HG03575 (cell line): ENCODE data around the gene CBY1.

ENCODE experiments used
- ATAC-seq: cut with Tn5 transposase; IDR thresholded peaks from one replicate; pipeline ENCODE4 v1.9.1; 2021; ENCODE audit not compliant: unreplicated experiment, insufficient number of reproducible peaks, low FRiP score; ENCODE audit errors: extremely low read depth

The CBY1 gene

DNA sequence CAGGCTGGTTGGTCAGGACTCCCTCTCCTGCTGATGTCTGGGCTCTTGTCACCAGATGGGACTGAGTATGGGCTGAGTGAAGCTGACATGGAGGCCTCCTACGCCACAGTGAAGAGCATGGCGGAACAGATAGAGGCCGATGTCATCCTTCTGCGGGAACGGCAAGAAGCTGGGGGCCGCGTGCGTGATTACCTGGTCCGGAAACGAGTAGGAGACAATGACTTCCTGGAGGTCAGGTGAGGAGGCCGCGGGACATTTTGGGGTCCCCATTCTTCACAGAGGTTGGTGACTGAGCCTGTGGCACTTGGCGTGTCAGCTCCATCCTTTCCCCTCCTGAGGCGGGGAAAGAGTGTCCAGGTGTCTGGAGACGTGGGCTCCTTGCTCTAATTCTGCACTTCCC, 59.4 kb downstream of the CBY1 start:
- ATAC-seq: no peak

DNA sequence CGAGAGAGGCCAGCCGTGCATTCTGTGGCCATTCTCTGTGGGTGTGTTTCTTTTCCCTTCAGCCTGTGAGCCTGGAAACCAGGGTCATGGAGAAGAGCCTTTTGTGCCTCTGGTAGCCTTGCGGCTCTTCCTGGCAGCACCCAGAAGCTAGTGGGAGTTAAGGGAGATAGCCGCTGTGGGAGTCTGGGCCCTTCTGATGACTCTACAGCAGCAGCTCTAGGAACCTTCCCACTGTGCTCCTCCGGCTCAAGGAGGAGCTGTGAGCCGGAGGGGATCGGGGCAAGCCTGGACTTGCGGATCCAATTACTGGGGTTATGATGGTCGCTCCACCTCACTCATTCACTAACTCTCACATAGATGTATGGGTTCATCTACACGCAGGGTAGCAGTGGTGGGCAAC, 59.8 kb downstream of the CBY1 start:
- no peak for ATAC-seq

DNA sequence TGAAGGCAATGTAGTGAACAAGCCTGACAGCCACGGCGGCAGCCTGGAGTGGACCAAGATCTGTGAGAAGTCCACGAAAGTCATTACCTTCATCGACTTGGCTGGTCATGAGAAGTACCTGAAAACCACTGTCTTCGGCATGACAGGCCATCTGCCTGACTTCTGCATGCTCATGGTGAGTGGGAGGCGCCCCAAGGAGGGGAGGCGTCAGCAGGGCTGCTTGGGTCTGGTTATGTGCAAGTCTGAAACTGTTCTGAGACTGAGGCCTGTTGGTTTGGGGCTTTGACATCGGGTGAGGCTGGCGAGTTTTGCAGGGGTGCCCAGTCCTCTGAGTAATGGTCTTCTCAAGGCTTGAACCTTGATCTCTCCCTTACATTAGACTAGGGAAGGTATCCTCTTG, 60.4 kb downstream of the CBY1 start:
- no peak for ATAC-seq

DNA sequence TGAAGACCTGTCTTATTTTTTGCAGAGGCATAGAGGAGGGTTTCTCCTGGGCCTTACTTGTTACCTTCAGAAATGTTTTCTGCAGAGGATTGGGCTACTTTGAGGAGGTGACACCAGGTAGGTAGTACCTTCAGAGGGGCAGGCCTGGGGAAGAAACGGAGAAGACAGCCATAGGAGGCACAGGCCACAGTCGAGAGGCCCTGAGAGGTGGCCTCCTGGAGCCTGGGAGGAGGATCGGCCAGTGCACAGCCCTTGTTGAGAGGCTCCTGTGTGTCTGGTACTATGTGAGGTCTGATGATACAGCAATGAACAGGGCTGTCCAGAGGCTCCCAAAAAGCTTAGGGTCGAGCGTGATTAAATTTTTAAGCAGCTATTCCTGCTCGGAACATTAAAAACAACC, 60.8 kb downstream of the CBY1 start:
- no peak for ATAC-seq

DNA sequence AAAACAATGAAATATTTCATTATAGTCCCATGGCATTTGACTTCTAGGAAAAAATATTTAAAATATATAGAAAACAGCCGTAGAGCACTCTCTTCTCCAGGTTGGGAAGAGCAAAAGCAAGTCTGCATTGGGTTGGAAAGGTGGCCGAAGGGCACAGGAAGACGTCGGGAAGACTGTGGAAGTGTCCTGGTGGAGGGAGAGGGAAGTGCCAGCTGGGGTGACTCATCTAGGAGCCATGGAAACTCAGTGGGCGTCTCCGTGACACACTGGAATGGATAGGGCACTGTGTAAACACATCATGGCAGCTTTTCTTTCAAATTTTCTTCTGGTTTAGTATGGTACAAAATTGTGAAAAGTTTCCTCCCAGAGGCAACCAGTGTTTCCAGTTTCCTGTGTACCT, 62.0 kb downstream of the CBY1 start:
- ATAC-seq: no peak

DNA sequence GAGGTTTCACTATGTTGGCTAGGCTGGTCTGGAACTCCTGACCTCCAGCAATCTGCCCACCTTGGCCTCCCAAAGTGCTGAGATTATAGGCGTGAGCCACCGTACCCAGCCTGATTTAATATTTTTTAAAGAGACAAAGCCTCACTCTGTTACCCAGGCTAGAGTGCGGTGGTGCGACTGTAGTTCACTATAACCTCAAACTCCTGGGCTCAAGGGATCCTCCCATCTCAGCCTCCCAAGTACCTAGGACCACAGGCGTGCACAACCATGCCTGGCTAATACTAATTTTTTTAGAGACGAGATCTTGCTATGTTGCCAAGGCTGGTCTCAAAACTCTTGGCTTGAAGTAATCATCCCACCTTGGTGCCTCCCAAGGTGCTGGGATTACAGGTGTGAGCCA, 62.8 kb downstream of the CBY1 start:
- ATAC-seq: no peak

DNA sequence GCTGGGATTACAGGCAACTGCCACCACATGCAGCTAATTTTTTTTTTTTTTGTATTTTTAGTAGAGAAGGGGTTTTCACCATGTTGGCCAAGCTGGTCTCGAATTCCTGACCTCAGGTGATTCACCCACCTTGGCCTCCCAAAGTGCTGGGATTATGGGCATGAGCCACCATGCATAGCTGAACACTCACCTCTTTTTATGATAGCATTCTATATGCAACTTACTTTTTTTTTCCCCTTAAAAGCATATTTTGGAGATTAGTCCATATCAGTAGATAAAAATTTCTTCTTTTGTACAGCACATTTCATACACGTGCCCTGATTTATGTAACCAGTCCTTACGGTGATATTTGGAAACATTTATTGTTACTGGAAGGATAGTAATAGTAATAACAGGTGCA, 63.9 kb downstream of the CBY1 start:
- ATAC-seq: no peak

DNA sequence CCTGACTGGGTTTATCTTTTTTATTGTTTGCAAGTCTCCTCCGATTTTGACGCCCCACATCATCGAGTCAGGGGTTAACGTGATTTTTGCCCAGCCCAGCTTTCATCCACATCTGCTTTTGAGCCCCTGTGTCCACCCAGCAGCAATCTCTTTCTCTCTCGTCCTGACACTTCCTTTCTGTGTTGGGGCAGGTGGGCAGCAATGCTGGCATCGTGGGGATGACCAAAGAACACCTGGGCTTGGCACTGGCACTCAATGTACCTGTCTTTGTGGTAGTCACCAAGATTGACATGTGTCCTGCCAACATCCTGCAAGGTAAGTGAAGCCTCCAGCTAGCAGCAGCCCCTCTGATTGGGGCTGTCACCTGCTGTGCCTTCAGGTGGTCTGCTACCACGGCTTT, 65.1 kb downstream of the CBY1 start:
- no peak for ATAC-seq
